HG02973 (cell line): Measurements from ENCODE around the gene GOSR2.

Source experiments
- ATAC-seq: cut with Tn5 transposase; IDR thresholded peaks from one replicate; pipeline ENCODE4 v1.9.1; 2021; ENCODE audit warnings: moderate library complexity; ENCODE audit not compliant: unreplicated experiment

GOSR2 gene

GRCh38 chr17:46958041-46958591 is 35.2 kb downstream of the GOSR2 start:
- no peak for ATAC-seq

- ATAC-seq: no peak
These were observed 37.2 kb downstream of the GOSR2 start for GRCh38 chr17:46960152-46960551.

- ATAC-seq: no peak
These were observed 39.4 kb downstream of the GOSR2 start for GRCh38 chr17:46962374-46962790.

GRCh38 chr17:46963571-46963970 is 40.6 kb downstream of the GOSR2 start:
- no peak for ATAC-seq

GRCh38 chr17:46964315-46965265 is 41.6 kb downstream of the GOSR2 start:
- ATAC-seq: no peak

GRCh38 chr17:46968224-46968834 is 45.4 kb downstream of the GOSR2 start:
- ATAC-seq: no peak

- ATAC-seq: no peak
These were observed 45.9 kb downstream of the GOSR2 start for GRCh38 chr17:46968896-46969295.

- ATAC-seq: no peak
These were observed 48.8 kb downstream of the GOSR2 start for GRCh38 chr17:46971647-46972300.

GRCh38 chr17:46972346-46972745 is 49.4 kb downstream of the GOSR2 start:
- no peak for ATAC-seq

GRCh38 chr17:46974086-46974485 is 51.1 kb downstream of the GOSR2 start:
- ATAC-seq: no peak

- ATAC-seq: no peak
These were observed 52.3 kb downstream of the GOSR2 start for GRCh38 chr17:46975287-46975686.

GRCh38 chr17:46976626-46977270 is 53.8 kb downstream of the GOSR2 start:
- ATAC-seq: no peak

GRCh38 chr17:46977348-46977747 is 54.4 kb downstream of the GOSR2 start:
- ATAC-seq: no peak

GRCh38 chr17:46977750-46978488 is 55.0 kb downstream of the GOSR2 start:
- no peak for ATAC-seq

GRCh38 chr17:46978489-46979146 is 55.7 kb downstream of the GOSR2 start:
- ATAC-seq: no peak

- ATAC-seq: no peak
These were observed 56.3 kb downstream of the GOSR2 start, which contains the start of gene RPRML for GRCh38 chr17:46979147-46979863. RPRML (minus strand) TSS chr17:46979253; CDS start chr17:46979007, 246 bp downstream.

- no peak for ATAC-seq
These were observed 59.6 kb downstream of the GOSR2 start for GRCh38 chr17:46982577-46982976.

- ATAC-seq: no peak
These were observed 60.8 kb downstream of the GOSR2 start for GRCh38 chr17:46983782-46984181.

- ATAC-seq: no peak
These were observed 61.4 kb downstream of the GOSR2 start for GRCh38 chr17:46984341-46984740.
